Osteoblast (primary cell): Measurements from ENCODE around the gene ROPN1B. TPM values are rescaled to one million over a fixed set of nuclear protein-coding genes. Genes with fewer than 3 reads are reported as not detected.
"Not testable (repeated sequence)": the region's sequence is repeated elsewhere in the genome, so short reads cannot be mapped to it uniquely, and the experiment has no call there.

ENCODE experiments used
- DNase-seq: peaks from one replicate; pipeline ENCODE4 v3.0.0; 2011; ENCODE audit warnings: low spot score, mixed read lengths; ENCODE audit not compliant: insufficient read length; ENCODE audit errors: missing footprints
- H2AFZ ChIP-seq: 2 replicates; pipeline ENCODE4 v1.6.0; 2011; ENCODE audit warnings: mild to moderate bottlenecking, low read length
- H3K27ac ChIP-seq: 2 replicates; pipeline ENCODE4 v1.5.1; 2011; ENCODE audit warnings: mild to moderate bottlenecking, low read depth, low read length, moderate library complexity
- H3K27me3 ChIP-seq: 2 replicates; pipeline ENCODE4 v1.6.0; 2012; ENCODE audit warnings: mild to moderate bottlenecking, control low read depth, inconsistent platforms, low read length, moderate library complexity; ENCODE audit not compliant: insufficient read depth
- H3K36me3 ChIP-seq: 2 replicates; pipeline ENCODE4 v1.5.1; 2011; ENCODE audit warnings: mild to moderate bottlenecking, low read length, control low read depth, moderate library complexity; ENCODE audit not compliant: insufficient read depth
- H3K4me1 ChIP-seq: 2 replicates; pipeline ENCODE4 v1.5.1; 2011; ENCODE audit warnings: mild to moderate bottlenecking, low read length, control low read depth, moderate library complexity; ENCODE audit not compliant: insufficient read depth
- H3K4me2 ChIP-seq: 2 replicates; pipeline ENCODE4 v1.6.0; 2011; ENCODE audit warnings: mild to moderate bottlenecking, low read length; ENCODE audit not compliant: insufficient read depth
- H3K4me3 ChIP-seq: fragments of 200-600 bp; sonication (generic); 3 replicates; pipeline ENCODE4 v1.5.1; 2012; ENCODE audit warnings: mild to moderate bottlenecking, low read length, inconsistent platforms; ENCODE audit not compliant: insufficient read depth
- H3K79me2 ChIP-seq: 2 replicates; pipeline ENCODE4 v1.6.0; 2012; ENCODE audit warnings: mild to moderate bottlenecking, low read length, control low read depth, inconsistent platforms; ENCODE audit not compliant: insufficient read depth
- H3K9me3 ChIP-seq: 2 replicates; pipeline ENCODE4 v1.5.1; 2011; ENCODE audit warnings: low read depth, low read length, control low read depth
- H4K20me1 ChIP-seq: 2 replicates; pipeline ENCODE4 v1.6.0; 2012; ENCODE audit warnings: mild to moderate bottlenecking, low read length, control low read depth; ENCODE audit not compliant: insufficient read depth
- CTCF ChIP-seq: IDR thresholded peaks from 2 replicates; pipeline ENCODE4 v1.5.1; 2011; ENCODE audit warnings: mild to moderate bottlenecking, low read depth, low read length, moderate library complexity; ENCODE audit errors: extremely low read depth
- total RNA-seq: library from RNA; depleted of rRNA; stranded (reverse); fragments of >200 nt; gene quantifications from 2 replicates; pipeline ENCODE4 v1.2.3, GENCODE V29; 2012

The ROPN1B gene
- total RNA-seq, 1 donor = not detected

- DNase-seq, H3K4me2 ChIP-seq, H3K79me2 ChIP-seq, H3K27me3 ChIP-seq, H3K36me3 ChIP-seq, H2AFZ ChIP-seq, H3K9me3 ChIP-seq, H4K20me1 ChIP-seq, H3K4me3 ChIP-seq, H3K27ac ChIP-seq: not testable (repeated sequence)
- peaks cover 13% of the 10 kb centered on the region for H3K4me1 ChIP-seq
These were observed 8.1 kb downstream of the ROPN1B start for GRCh38 chr3:125977104-125977503.

- H3K79me2 ChIP-seq, H3K4me1 ChIP-seq, H3K36me3 ChIP-seq, H2AFZ ChIP-seq, H3K4me2 ChIP-seq, H4K20me1 ChIP-seq, H3K27ac ChIP-seq, H3K9me3 ChIP-seq, DNase-seq, H3K4me3 ChIP-seq: not testable (repeated sequence)
- H3K27me3 ChIP-seq = peaks cover 30% of the 10 kb centered on the region
These were observed 16.0 kb downstream of the ROPN1B start for GRCh38 chr3:125984951-125985350.

GRCh38 chr3:125990253-125990970 is 21.4 kb downstream of the ROPN1B start:
- DNase-seq = peak; percentile 74
- Histone ChIP-seq H3K27me3 (peaks cover 25% of the 10 kb centered on the region), H3K4me1 (peaks cover 7% of the 10 kb centered on the region), H3K27ac (peak overlapping the region; percentile 63), H3K9me3 (no peaks in the 10 kb centered on the region), H4K20me1 (no peaks in the 10 kb centered on the region), H3K4me3 (peak overlapping the region; percentile 76), H3K79me2 (no peaks in the 10 kb centered on the region), H2AFZ (peak overlapping the region; percentile 88), H3K36me3 (no peaks in the 10 kb centered on the region), H3K4me2 (peak overlapping the region; percentile 87)
- TF ChIP-seq CTCF = no peak

- H3K9me3 ChIP-seq, H3K4me3 ChIP-seq, H3K4me1 ChIP-seq, DNase-seq, H3K27me3 ChIP-seq, H3K36me3 ChIP-seq, H3K79me2 ChIP-seq, H3K27ac ChIP-seq, H2AFZ ChIP-seq, H4K20me1 ChIP-seq, H3K4me2 ChIP-seq: not testable (repeated sequence)
These were observed 27.8 kb downstream of the ROPN1B start for GRCh38 chr3:125996751-125997150.

GRCh38 chr3:126002189-126002588 is 33.2 kb downstream of the ROPN1B start:
- no peak for TF ChIP-seq CTCF
- no peaks in the 10 kb centered on the region for H4K20me1 ChIP-seq
- H3K4me2 ChIP-seq = no peak overlapping the region
- H3K79me2 ChIP-seq = no peaks in the 10 kb centered on the region
- H3K4me3 ChIP-seq = no peak overlapping the region
- no peak for DNase-seq
- no peak overlapping the region for H2AFZ ChIP-seq
- H3K4me1 ChIP-seq = peaks cover 14% of the 10 kb centered on the region
- no peaks in the 10 kb centered on the region for H3K27me3 ChIP-seq
- H3K9me3 ChIP-seq = no peaks in the 10 kb centered on the region
- no peaks in the 10 kb centered on the region for H3K36me3 ChIP-seq
- no peak overlapping the region for H3K27ac ChIP-seq
